Measurements from ENCODE around the gene GOLGA6L7.
"Not testable (repeated sequence)": the region's sequence is repeated elsewhere in the genome, so short reads cannot be mapped to it uniquely, and the experiment has no call there.

DNA sequence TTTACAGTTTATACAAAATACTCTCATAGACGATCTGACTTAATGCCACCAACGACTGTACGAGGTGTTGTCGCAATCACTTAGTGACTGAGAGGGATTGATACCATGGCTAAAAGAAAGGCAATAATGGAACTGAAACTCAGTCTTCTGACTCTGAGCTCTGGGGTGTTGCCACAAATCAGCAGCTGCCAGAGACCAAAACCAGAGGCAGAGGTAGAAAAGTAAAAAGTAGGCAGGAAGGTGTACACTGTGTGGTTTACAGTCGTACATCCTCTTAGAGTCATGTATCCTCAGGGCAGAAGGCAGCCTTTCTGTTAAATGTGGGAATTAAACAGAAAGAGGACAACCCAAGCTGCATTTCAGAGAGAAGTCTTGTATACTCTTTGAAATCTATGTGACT is 1.2 kb downstream of the GOLGA6L7 start:
- TF ChIP-seq CTCF (IDR thresholded peaks at IDR 0.05); EP300 (IDR thresholded peaks at IDR 0.05); POLR2A (IDR thresholded peaks at IDR 0.05; ENCODE audit: low read depth): not testable (repeated sequence)

All from esophagus muscularis mucosa (tissue), 4 donors.